Activated T-cell treated with anti-CD3 and anti-CD28 coated beads for 24 hours (primary cell): Measurements from ENCODE around the gene PIGH.
"Not testable (repeated sequence)": the region's sequence is repeated elsewhere in the genome, so short reads cannot be mapped to it uniquely, and the experiment has no call there.

Experiments
- DNase-seq: peaks from one replicate; pipeline ENCODE4 v3.0.0-alpha.2; 2020; ENCODE audit warnings: low read depth

The PIGH gene

GRCh38 chr14:67551123-67551522, 48.9 kb downstream of the PIGH start:
- no peak for DNase-seq

DNA sequence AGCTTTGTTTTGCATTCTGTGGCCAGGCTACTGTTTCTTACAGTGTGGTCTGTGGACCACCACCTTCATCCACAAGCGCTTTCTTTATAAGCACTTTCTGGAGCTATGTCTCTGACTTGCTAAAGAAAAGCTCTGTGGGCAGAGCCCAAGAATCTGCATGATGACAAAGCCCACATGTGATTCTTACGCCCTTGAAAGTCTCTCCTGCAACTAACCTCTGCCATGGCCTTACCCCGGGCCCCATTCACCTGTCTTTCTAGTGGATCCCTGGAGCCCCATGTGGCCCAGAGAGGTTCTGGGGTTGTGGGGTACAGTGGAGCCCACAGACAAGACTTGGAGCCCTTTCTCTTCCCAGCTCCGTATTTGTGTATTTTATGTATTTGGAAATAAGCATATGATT, 50.3 kb downstream of the PIGH start:
- no peak for DNase-seq

- no peak for DNase-seq
These were observed 52.8 kb downstream of the PIGH start for GRCh38 chr14:67547224-67547780.

DNA sequence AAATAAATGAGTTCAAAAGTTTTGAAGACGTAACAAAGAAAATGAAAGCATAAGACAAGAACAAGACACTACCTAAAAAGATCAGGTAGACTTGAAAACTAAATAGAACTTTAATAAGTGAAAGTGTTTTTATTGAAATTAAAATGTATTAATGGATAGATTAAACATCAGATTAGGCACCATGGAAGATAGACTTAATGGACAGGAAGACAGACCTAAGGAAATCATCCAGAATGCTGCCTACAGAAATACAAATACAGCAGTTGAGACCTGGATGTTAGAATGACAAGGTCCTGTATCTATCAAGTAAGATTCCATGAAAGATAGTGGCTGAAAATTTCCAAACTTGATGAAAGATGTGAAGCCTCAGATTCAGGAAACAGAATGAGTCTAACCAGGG, 55.5 kb downstream of the PIGH start:
- no peak for DNase-seq

DNA sequence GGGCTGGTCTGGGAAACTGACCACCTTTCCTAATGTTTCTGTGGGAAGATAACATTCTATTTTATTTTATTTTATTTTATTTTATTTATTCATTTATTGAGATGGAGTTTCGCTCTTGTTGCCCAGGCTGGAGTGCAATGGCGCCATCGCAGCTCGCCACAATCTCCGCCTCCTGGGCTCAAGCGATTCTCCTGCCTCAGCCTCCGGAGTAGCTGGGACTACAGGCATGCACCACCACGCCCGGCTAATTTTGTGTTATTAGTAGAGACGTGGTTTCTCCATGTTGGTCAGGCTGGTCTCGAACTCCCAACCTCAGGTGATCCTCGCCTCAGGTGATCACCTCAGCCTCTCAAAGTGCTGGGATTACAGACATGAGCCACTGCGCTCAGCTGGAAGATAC, 57.4 kb downstream of the PIGH start:
- not testable (repeated sequence) for DNase-seq

DNA sequence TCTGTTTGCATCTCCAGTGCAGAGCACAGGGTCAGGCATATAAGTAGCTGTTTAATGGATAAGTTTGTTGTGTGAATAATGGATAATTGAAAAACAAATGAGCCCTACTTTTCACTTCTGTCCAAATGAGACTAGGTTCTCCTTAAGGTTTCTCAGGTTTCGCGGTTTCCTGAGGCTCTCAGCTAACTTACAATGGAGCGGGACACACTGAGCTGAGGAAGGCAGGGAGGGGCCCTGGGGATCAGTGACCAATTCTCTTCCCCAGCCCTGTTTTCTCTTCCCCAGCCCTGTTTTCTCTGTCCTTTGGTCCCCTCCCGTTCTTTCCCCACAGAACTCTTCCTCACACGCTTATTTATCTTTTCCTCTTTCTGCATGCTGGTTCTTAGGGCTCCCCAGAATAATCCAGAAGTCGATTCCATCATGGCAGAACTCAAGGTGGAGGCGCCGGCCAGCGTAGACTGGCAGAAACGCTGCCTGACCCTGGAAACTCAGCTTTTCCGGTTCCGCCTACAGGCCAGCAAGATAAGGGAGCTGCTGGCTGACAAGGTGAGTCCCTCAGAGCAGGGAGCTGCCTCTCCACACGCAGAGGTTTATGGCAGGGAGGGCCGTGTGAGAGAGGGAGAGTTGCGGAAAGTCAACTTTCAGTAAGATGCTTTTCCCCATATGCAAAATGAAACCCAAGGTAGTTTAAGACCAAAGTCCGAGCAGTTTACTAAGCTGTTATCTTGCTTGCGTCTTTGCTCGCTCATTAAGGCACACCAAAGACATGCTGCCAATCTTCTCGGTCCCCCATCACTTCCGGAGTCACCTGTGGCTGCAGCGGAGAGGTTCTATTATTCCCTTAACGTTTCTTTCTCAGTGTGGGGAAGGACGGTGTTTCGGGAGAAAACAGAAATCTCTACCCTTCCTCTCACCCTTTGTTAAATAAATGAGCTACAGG, 58.4 kb downstream of the PIGH start:
- no peak for DNase-seq
